Pons (tissue), 1 donor: ENCODE results near the gene CAPS.

Experiments used
- DNase-seq: peaks from one replicate; pipeline ENCODE4 v3.0.0-alpha.2; 2016; ENCODE audit warnings: low spot score

Gene CAPS

GRCh38 chr19:5910638-5910907, 3.5 kb upstream of the CAPS start:
- no peak for DNase-seq

GRCh38 chr19:5911366-5911765, 2.7 kb upstream of the CAPS start:
- no peak for DNase-seq

- DNase-seq = no peak
These were observed 312 bp downstream of the CAPS start for GRCh38 chr19:5914358-5914774.

GRCh38 chr19:5914946-5915781, 1.1 kb downstream of the CAPS start:
- no peak for DNase-seq

- DNase-seq = no peak
These were observed 1.7 kb downstream of the CAPS start for GRCh38 chr19:5915782-5916165.

- no peak for DNase-seq
These were observed 2.2 kb downstream of the CAPS start for GRCh38 chr19:5916181-5916708.

GRCh38 chr19:5917431-5918107, 3.5 kb downstream of the CAPS start:
- DNase-seq = no peak

GRCh38 chr19:5918463-5919079, 4.5 kb downstream of the CAPS start:
- no peak for DNase-seq

- DNase-seq = no peak
These were observed 7.6 kb downstream of the CAPS start for GRCh38 chr19:5921516-5922160.

- DNase-seq = no peak
These were observed 8.1 kb downstream of the CAPS start for GRCh38 chr19:5922161-5922545.

GRCh38 chr19:5923356-5923755, 9.3 kb downstream of the CAPS start:
- no peak for DNase-seq

- DNase-seq = no peak
These were observed 11.9 kb downstream of the CAPS start for GRCh38 chr19:5925830-5926427.

GRCh38 chr19:5926641-5927440, 12.8 kb downstream of the CAPS start:
- DNase-seq = no peak

GRCh38 chr19:5927441-5927821, 13.4 kb downstream of the CAPS start:
- DNase-seq = no peak

GRCh38 chr19:5929179-5929578, 15.1 kb downstream of the CAPS start:
- no peak for DNase-seq

- no peak for DNase-seq
These were observed 15.6 kb downstream of the CAPS start for GRCh38 chr19:5929625-5930024.

- DNase-seq = no peak
These were observed 17.2 kb downstream of the CAPS start for GRCh38 chr19:5931251-5931650.

GRCh38 chr19:5932146-5932545, 18.1 kb downstream of the CAPS start:
- no peak for DNase-seq

- DNase-seq = no peak
These were observed 18.7 kb downstream of the CAPS start for GRCh38 chr19:5932609-5933262.

GRCh38 chr19:5933391-5934068, 19.5 kb downstream of the CAPS start:
- no peak for DNase-seq
